ENCODE data around the gene PARD3. TPM values are rescaled to one million over a fixed set of nuclear protein-coding genes. Genes with fewer than 3 reads are reported as not detected.

PARD3 gene
- total RNA-seq, 1 experiment from 2014 or later, result 57.4 TPM

GRCh38 chr10:34711500-34711899, 103.6 kb downstream of the PARD3 start:
- Histone ChIP-seq H3K9me3 (ENCODE audit: insufficient read depth, low read depth) (no peaks in the 10 kb centered on the region; the same call in 1 of the 2 replicates), H3K36me3 (ENCODE audit: low read depth) (no peaks in the 10 kb centered on the region), H3K4me2 (no peak overlapping the region), H2AFZ (no peak overlapping the region), H3K27ac (no peak overlapping the region), H3K4me3 (no peak overlapping the region), H3F3A (ENCODE audit: insufficient read depth, low read depth) (peaks cover 32% of the 10 kb centered on the region; the same call in 1 of the 2 replicates), H3K79me2 (ENCODE audit: low read depth) (peaks cover 85% of the 10 kb centered on the region), H3K9me2 (ENCODE audit: insufficient read depth) (no peaks in the 10 kb centered on the region), H3K4me1 (replicated peaks; ENCODE audit: insufficient read depth) (peaks cover 41% of the 10 kb centered on the region), H4K20me1 (ENCODE audit: insufficient read depth) (no peaks in the 10 kb centered on the region), H3K27me3 (ENCODE audit: insufficient read depth, low read depth) (no peaks in the 10 kb centered on the region)
- intact Hi-C loops (cut with micrococcal nuclease; ENCODE audit: unreplicated experiment), result no loop called here
- BruUV-seq (replicated peaks), result no TSS peak
- TF ChIP-seq CTCF (conservative IDR thresholded peaks at IDR 0.05) (no peak), EZH2 (IDR thresholded peaks at IDR 0.05; ENCODE audit: low read depth) (no peak)
- ChIA-PET CTCF (no interaction called here), POLR2A (ENCODE audit: unreplicated experiment) (no interaction called here)
- no peak for DNase-seq

- H4K20me1 ChIP-seq (ENCODE audit: insufficient read depth), result no peaks in the 10 kb centered on the region
- no peaks in the 10 kb centered on the region for H3K9me2 ChIP-seq (ENCODE audit: insufficient read depth)
- H3F3A ChIP-seq (ENCODE audit: insufficient read depth, low read depth), result peaks cover 30% of the 10 kb centered on the region; the same call in 1 of the 2 replicates
- no peaks in the 10 kb centered on the region; the same call in 1 of the 2 replicates for H3K9me3 ChIP-seq (ENCODE audit: insufficient read depth, low read depth)
- ChIA-PET CTCF (interaction anchor here (0.6 kb wide), 1 partner anchor 1700 kb away, joined by 3 read pairs; no protein-coding TSS in a partner anchor), POLR2A (ENCODE audit: unreplicated experiment) (interaction anchor here (0.6 kb wide), 2 partner anchors 144 to 1451 kb away, joined by 3 to 4 read pairs; no protein-coding TSS in a partner anchor)
- intact Hi-C loops (cut with micrococcal nuclease; ENCODE audit: unreplicated experiment), result loop anchor here (1.0 kb wide), 1 partner anchor 11 kb away; no protein-coding TSS in a partner anchor
- H3K4me1 ChIP-seq (replicated peaks; ENCODE audit: insufficient read depth), result peaks cover 35% of the 10 kb centered on the region
- no peaks in the 10 kb centered on the region for H3K36me3 ChIP-seq (ENCODE audit: low read depth)
- H3K27me3 ChIP-seq (ENCODE audit: insufficient read depth, low read depth), result no peaks in the 10 kb centered on the region
- peak; percentile 44 to 65 for DNase-seq
- H3K27ac ChIP-seq, result peak overlapping the region; percentile 41
- H3K4me2 ChIP-seq, result peak overlapping the region; percentile 24
- H3K4me3 ChIP-seq, result no peak overlapping the region
- BruUV-seq (replicated peaks), result no TSS peak
- peaks cover 86% of the 10 kb centered on the region for H3K79me2 ChIP-seq (ENCODE audit: low read depth)
- TF ChIP-seq EZH2 (IDR thresholded peaks at IDR 0.05; ENCODE audit: low read depth), result no peak
- TF ChIP-seq CTCF (conservative IDR thresholded peaks at IDR 0.05), result no peak
- H2AFZ ChIP-seq, result no peak overlapping the region
Measured at GRCh38 chr10:34710391-34710751, 104.7 kb downstream of the PARD3 start.

GRCh38 chr10:34709637-34710390, 105.3 kb downstream of the PARD3 start:
- H3K4me2 ChIP-seq, result no peak overlapping the region

More at GRCh38 chr10:34709637-34710390, 105.3 kb downstream of the PARD3 start:
- intact Hi-C loops (cut with micrococcal nuclease; ENCODE audit: unreplicated experiment), result loop anchor here (1.0 kb wide), 1 partner anchor 11 kb away; no protein-coding TSS in a partner anchor
- POLR2A ChIA-PET (ENCODE audit: unreplicated experiment), result interaction anchor here (0.6 kb wide), 1 partner anchor 145 kb away, joined by 4 read pairs; no protein-coding TSS in a partner anchor
- Histone ChIP-seq H3K9me3 (ENCODE audit: insufficient read depth, low read depth) (no peaks in the 10 kb centered on the region; the same call in 1 of the 2 replicates), H3K36me3 (ENCODE audit: low read depth) (no peaks in the 10 kb centered on the region), H3K9me2 (ENCODE audit: insufficient read depth) (no peaks in the 10 kb centered on the region), H2AFZ (no peak overlapping the region), H3K4me3 (no peak overlapping the region), H3F3A (ENCODE audit: insufficient read depth, low read depth) (peaks cover 29% of the 10 kb centered on the region; the same call in 1 of the 2 replicates), H3K4me1 (replicated peaks; ENCODE audit: insufficient read depth) (peaks cover 34% of the 10 kb centered on the region), H4K20me1 (ENCODE audit: insufficient read depth) (no peaks in the 10 kb centered on the region), H3K27me3 (ENCODE audit: insufficient read depth, low read depth) (no peaks in the 10 kb centered on the region), H3K79me2 (ENCODE audit: low read depth) (peaks cover 86% of the 10 kb centered on the region), H3K27ac (peak overlapping the region; percentile 41)
- no peak for TF ChIP-seq EZH2 (IDR thresholded peaks at IDR 0.05; ENCODE audit: low read depth)
- no peak for TF ChIP-seq CTCF (conservative IDR thresholded peaks at IDR 0.05)
- CTCF ChIA-PET, result no interaction called here
- no peak for DNase-seq
- BruUV-seq (replicated peaks), result no TSS peak
